IPS-15b (cell line): ENCODE data around the gene XRCC3.

Experiments
- H3K27me3 ChIP-seq: one replicate; pipeline ENCODE4 v1.6.1; 2013; ENCODE audit warnings: low read length; ENCODE audit not compliant: control insufficient read depth, insufficient read depth
- H3K36me3 ChIP-seq: one replicate; pipeline ENCODE4 v1.6.1; 2013; ENCODE audit warnings: low read length; ENCODE audit not compliant: control insufficient read depth, insufficient read depth
- H3K4me1 ChIP-seq: one replicate; pipeline ENCODE4 v1.6.1; 2013; ENCODE audit warnings: mild to moderate bottlenecking, low read length; ENCODE audit not compliant: control insufficient read depth, insufficient read depth
- H3K4me3 ChIP-seq: one replicate; pipeline ENCODE4 v1.5.1; 2013; ENCODE audit warnings: low read depth, low read length
- H3K9ac ChIP-seq: one replicate; pipeline ENCODE4 v1.6.1; 2013; ENCODE audit warnings: low read depth, mild to moderate bottlenecking, low read length
- H3K9me3 ChIP-seq: one replicate; pipeline ENCODE4 v1.6.1; 2013; ENCODE audit warnings: mild to moderate bottlenecking, low read length; ENCODE audit not compliant: control insufficient read depth, insufficient read depth

The XRCC3 gene

GRCh38 chr14:103736546-103737431, 21.5 kb upstream of the XRCC3 start:
- Histone ChIP-seq H3K9ac (no peak overlapping the region), H3K4me1 (no peaks in the 10 kb centered on the region), H3K36me3 (peaks cover 27% of the 10 kb centered on the region), H3K27me3 (no peaks in the 10 kb centered on the region), H3K4me3 (no peak overlapping the region), H3K9me3 (no peaks in the 10 kb centered on the region)

GRCh38 chr14:103735815-103736545, 20.7 kb upstream of the XRCC3 start:
- no peaks in the 10 kb centered on the region for H3K27me3 ChIP-seq
- peaks cover 30% of the 10 kb centered on the region for H3K36me3 ChIP-seq
- H3K9ac ChIP-seq: peak overlapping the region; percentile 47
- H3K9me3 ChIP-seq: no peaks in the 10 kb centered on the region
- no peak overlapping the region for H3K4me3 ChIP-seq
- H3K4me1 ChIP-seq: no peaks in the 10 kb centered on the region

- Histone ChIP-seq H3K9me3 (no peaks in the 10 kb centered on the region), H3K36me3 (peaks cover 31% of the 10 kb centered on the region), H3K4me1 (no peaks in the 10 kb centered on the region), H3K27me3 (no peaks in the 10 kb centered on the region), H3K4me3 (no peak overlapping the region), H3K9ac (no peak overlapping the region)
Observed at GRCh38 chr14:103735439-103735814, 20.2 kb upstream of the XRCC3 start.

GRCh38 chr14:103735022-103735421, 19.8 kb upstream of the XRCC3 start:
- H3K36me3 ChIP-seq: peaks cover 35% of the 10 kb centered on the region
- no peaks in the 10 kb centered on the region for H3K4me1 ChIP-seq
- no peak overlapping the region for H3K9ac ChIP-seq
- H3K9me3 ChIP-seq: no peaks in the 10 kb centered on the region
- H3K4me3 ChIP-seq: no peak overlapping the region
- no peaks in the 10 kb centered on the region for H3K27me3 ChIP-seq

GRCh38 chr14:103734081-103734888, 19.0 kb upstream of the XRCC3 start:
- Histone ChIP-seq H3K9ac (no peak overlapping the region), H3K4me3 (no peak overlapping the region), H3K27me3 (no peaks in the 10 kb centered on the region), H3K4me1 (no peaks in the 10 kb centered on the region), H3K36me3 (peaks cover 40% of the 10 kb centered on the region), H3K9me3 (no peaks in the 10 kb centered on the region)

DNA sequence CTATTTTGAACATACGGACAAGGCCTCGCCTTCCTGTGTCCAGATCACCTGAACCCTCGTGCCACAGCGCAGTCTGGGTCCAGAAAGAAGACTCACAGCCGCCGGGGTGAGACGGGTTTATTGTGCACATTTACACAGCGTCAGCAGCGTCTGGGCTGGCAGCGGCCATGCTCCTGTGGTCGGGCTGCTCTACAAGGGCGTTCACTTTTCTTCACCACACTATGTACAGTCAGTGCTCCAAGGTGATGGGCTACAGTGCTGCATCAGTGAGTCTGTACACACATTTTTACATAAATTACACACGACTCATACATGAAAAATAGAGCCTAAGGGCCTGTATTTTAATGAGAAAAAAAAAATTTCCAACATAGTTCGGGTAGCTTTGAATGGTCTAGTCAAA, 18.4 kb upstream of the XRCC3 start:
- Histone ChIP-seq H3K4me1 (no peaks in the 10 kb centered on the region), H3K4me3 (no peak overlapping the region), H3K9ac (no peak overlapping the region), H3K9me3 (no peaks in the 10 kb centered on the region), H3K36me3 (peaks cover 44% of the 10 kb centered on the region), H3K27me3 (no peaks in the 10 kb centered on the region)

GRCh38 chr14:103732868-103733620, 17.8 kb upstream of the XRCC3 start:
- Histone ChIP-seq H3K9me3 (no peaks in the 10 kb centered on the region), H3K4me1 (no peaks in the 10 kb centered on the region), H3K36me3 (peaks cover 41% of the 10 kb centered on the region), H3K4me3 (no peak overlapping the region), H3K9ac (no peak overlapping the region), H3K27me3 (no peaks in the 10 kb centered on the region)

- no peak overlapping the region for H3K4me3 ChIP-seq
- H3K4me1 ChIP-seq: no peaks in the 10 kb centered on the region
- H3K9ac ChIP-seq: no peak overlapping the region
- no peaks in the 10 kb centered on the region for H3K27me3 ChIP-seq
- H3K36me3 ChIP-seq: peaks cover 41% of the 10 kb centered on the region
- H3K9me3 ChIP-seq: no peaks in the 10 kb centered on the region
Observed at GRCh38 chr14:103731916-103732867, 16.9 kb upstream of the XRCC3 start.

- H3K4me1 ChIP-seq: no peaks in the 10 kb centered on the region
- H3K36me3 ChIP-seq: peaks cover 41% of the 10 kb centered on the region
- no peaks in the 10 kb centered on the region for H3K9me3 ChIP-seq
- no peak overlapping the region for H3K9ac ChIP-seq
- no peak overlapping the region for H3K4me3 ChIP-seq
- no peaks in the 10 kb centered on the region for H3K27me3 ChIP-seq
Observed at GRCh38 chr14:103731481-103731880, 16.2 kb upstream of the XRCC3 start.

- Histone ChIP-seq H3K36me3 (peaks cover 41% of the 10 kb centered on the region), H3K27me3 (no peaks in the 10 kb centered on the region), H3K4me3 (no peak overlapping the region), H3K9ac (no peak overlapping the region), H3K4me1 (no peaks in the 10 kb centered on the region), H3K9me3 (no peaks in the 10 kb centered on the region)
Observed at GRCh38 chr14:103730490-103731035, 15.3 kb upstream of the XRCC3 start.
